Gastroesophageal sphincter (tissue), 3 donors: ENCODE measurements around the gene FBXO3.

Experiments used
- CTCF ChIP-seq, 4 experiments: fragments of 200-600 bp in 2 of 4; fragments of 450-650 bp in 2 of 4; sonication (generic) in 1 of 4; IDR thresholded peaks; one replicate each; pipeline ENCODE4 v1.5.1; 2017 to 2019; ENCODE audit warnings: antibody characterized with exemption in 4 of 4, mild to moderate bottlenecking in 2 of 4, moderate library complexity in 2 of 4
- EP300 ChIP-seq: sonication (generic); formaldehyde crosslinking; IDR thresholded peaks from one replicate; pipeline ENCODE4 v1.6.1; 2017; ENCODE audit warnings: antibody characterized with exemption, mild to moderate bottlenecking
- POLR2A ChIP-seq, 2 donors: fragments of 450-650 bp; IDR thresholded peaks; one replicate each; pipeline ENCODE4 v1.6.1; 2017; ENCODE audit warnings: antibody characterized with exemption in 2 of 2, mild to moderate bottlenecking in 2 of 2, moderate library complexity in 1 of 2
- POLR2AphosphoS5 ChIP-seq: sonication (generic); formaldehyde crosslinking; IDR thresholded peaks from one replicate; pipeline ENCODE4 v1.6.1; 2017; ENCODE audit warnings: antibody characterized with exemption

GRCh38 chr11:33709466-33709865, 64.9 kb downstream of the FBXO3 start:
- TF ChIP-seq CTCF (IDR thresholded peaks at IDR 0.05): no peak
- no peak for TF ChIP-seq POLR2AphosphoS5
- TF ChIP-seq POLR2A (IDR thresholded peaks at IDR 0.05): no peak
- TF ChIP-seq EP300: no peak
